GM12801 (cell line): Measurements from ENCODE around the gene LCNL1.

Experiments
- TF ChIP-seq, protein P1 (sequence below): IDR thresholded peaks from one replicate; pipeline ENCODE4 v1.5.1; 2011; ENCODE audit warnings: control low read depth; ENCODE audit not compliant: insufficient read length; ENCODE audit errors: extremely low read depth

The LCNL1 gene

GRCh38 chr9:136981588-136982231, 1.1 kb upstream of the LCNL1 start:
- TF ChIP-seq, protein P1, sequence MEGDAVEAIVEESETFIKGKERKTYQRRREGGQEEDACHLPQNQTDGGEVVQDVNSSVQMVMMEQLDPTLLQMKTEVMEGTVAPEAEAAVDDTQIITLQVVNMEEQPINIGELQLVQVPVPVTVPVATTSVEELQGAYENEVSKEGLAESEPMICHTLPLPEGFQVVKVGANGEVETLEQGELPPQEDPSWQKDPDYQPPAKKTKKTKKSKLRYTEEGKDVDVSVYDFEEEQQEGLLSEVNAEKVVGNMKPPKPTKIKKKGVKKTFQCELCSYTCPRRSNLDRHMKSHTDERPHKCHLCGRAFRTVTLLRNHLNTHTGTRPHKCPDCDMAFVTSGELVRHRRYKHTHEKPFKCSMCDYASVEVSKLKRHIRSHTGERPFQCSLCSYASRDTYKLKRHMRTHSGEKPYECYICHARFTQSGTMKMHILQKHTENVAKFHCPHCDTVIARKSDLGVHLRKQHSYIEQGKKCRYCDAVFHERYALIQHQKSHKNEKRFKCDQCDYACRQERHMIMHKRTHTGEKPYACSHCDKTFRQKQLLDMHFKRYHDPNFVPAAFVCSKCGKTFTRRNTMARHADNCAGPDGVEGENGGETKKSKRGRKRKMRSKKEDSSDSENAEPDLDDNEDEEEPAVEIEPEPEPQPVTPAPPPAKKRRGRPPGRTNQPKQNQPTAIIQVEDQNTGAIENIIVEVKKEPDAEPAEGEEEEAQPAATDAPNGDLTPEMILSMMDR, result no peak

- TF ChIP-seq, protein P1, result no peak
Measured at GRCh38 chr9:136983167-136983566, 374 bp downstream of the LCNL1 start.

- TF ChIP-seq, protein P1, result no peak
Measured at GRCh38 chr9:136983656-136984314, 992 bp downstream of the LCNL1 start.

- TF ChIP-seq, protein P1, result no peak
Measured at GRCh38 chr9:136984464-136985026, 1.8 kb downstream of the LCNL1 start.

GRCh38 chr9:136985027-136985602, 2.3 kb downstream of the LCNL1 start:
- TF ChIP-seq, protein P1, result no peak

GRCh38 chr9:136985853-136986252, 3.1 kb downstream of the LCNL1 start:
- TF ChIP-seq, protein P1, result no peak

DNA sequence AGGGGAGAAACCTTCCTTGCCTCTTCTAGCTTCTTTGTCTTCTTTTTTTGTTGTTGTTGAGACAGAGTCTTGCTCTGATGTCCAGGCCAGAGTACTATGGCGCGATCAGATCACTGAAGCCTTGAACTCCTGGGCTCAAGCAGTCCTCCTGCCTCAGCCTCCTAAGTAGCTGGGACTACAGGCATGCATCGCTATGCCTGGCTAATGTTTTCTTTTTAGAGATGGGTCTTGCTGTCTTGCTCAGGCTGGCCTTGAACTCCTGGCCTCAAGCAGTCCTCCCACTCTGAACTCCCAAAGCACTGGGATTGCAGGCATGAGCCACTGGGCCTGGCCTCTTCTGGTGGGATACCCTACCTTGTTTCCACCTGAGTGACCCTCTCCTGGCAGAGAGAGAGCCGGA, 6.1 kb downstream of the LCNL1 start:
- TF ChIP-seq, protein P1, result no peak
